Stimulated activated CD4-positive, alpha-beta T cell treated with anti-CD3 and anti-CD28 coated beads, Interleukin-1b, Interleukin-23, amount 100 ng/mL, for 24 hours (primary cell): ENCODE results near the gene PLD3.
"Not testable (repeated sequence)": the region's sequence is repeated elsewhere in the genome, so short reads cannot be mapped to it uniquely, and the experiment has no call there.

ENCODE experiments used
- DNase-seq, 4 experiments: peaks; one replicate each; pipeline ENCODE4 v3.0.0-alpha.2; 2020; ENCODE audit warnings: low read depth in 4 of 4, low spot score in 1 of 4

PLD3 gene

GRCh38 chr19:40363069-40363468 is 14.6 kb downstream of the PLD3 start:
- no peak for DNase-seq

- no peak for DNase-seq
These were observed 16.5 kb downstream of the PLD3 start for GRCh38 chr19:40365010-40365409.

GRCh38 chr19:40365613-40366401 is 17.3 kb downstream of the PLD3 start:
- peak in 3 of 4 experiments; percentile 35 to 48 (median 41) for DNase-seq

- DNase-seq = no peak
These were observed 18.4 kb downstream of the PLD3 start for GRCh38 chr19:40366697-40367561.

- DNase-seq = no peak
These were observed 19.3 kb downstream of the PLD3 start for GRCh38 chr19:40367577-40368434.

- no peak for DNase-seq
These were observed 21.3 kb downstream of the PLD3 start for GRCh38 chr19:40369797-40370196.

- DNase-seq = not testable (repeated sequence)
These were observed 21.8 kb downstream of the PLD3 start for GRCh38 chr19:40370253-40370652.

GRCh38 chr19:40370997-40371801 is 22.7 kb downstream of the PLD3 start:
- no peak for DNase-seq

GRCh38 chr19:40371802-40372122 is 23.3 kb downstream of the PLD3 start:
- no peak for DNase-seq

GRCh38 chr19:40374084-40374483 is 25.6 kb downstream of the PLD3 start:
- no peak for DNase-seq

GRCh38 chr19:40376286-40376862 is 27.9 kb downstream of the PLD3 start:
- no peak for DNase-seq

- no peak for DNase-seq
These were observed 29.4 kb downstream of the PLD3 start for GRCh38 chr19:40377876-40378385.

- DNase-seq = no peak
These were observed 30.0 kb downstream of the PLD3 start for GRCh38 chr19:40378509-40378908.

GRCh38 chr19:40379446-40380198 is 31.1 kb downstream of the PLD3 start:
- DNase-seq = no peak

- no peak for DNase-seq
These were observed 31.9 kb downstream of the PLD3 start for GRCh38 chr19:40380199-40381037.

- no peak for DNase-seq
These were observed 32.8 kb downstream of the PLD3 start for GRCh38 chr19:40381321-40381720.

- no peak for DNase-seq
These were observed 35.3 kb downstream of the PLD3 start for GRCh38 chr19:40383668-40384248.

- DNase-seq = no peak
These were observed 38.7 kb downstream of the PLD3 start for GRCh38 chr19:40387155-40387554.
